CD1c-positive myeloid dendritic cell (primary cell): Measurements from ENCODE around the gene LRRC75A.
"Not testable (repeated sequence)": the region's sequence is repeated elsewhere in the genome, so short reads cannot be mapped to it uniquely, and the experiment has no call there.

ENCODE experiments used
- DNase-seq: peaks from one replicate; pipeline ENCODE4 v3.0.0-alpha.2; 2016; ENCODE audit errors: extremely low spot score

Gene LRRC75A

GRCh38 chr17:16491703-16492612 is at the start of gene LRRC75A:
Gene LRRC75A, minus strand, starts transcription at chr17:16492193. Its CDS starts 203 bp downstream, at chr17:16491990.
- peak; percentile 70 for DNase-seq

GRCh38 chr17:16537130-16537458 is 45.1 kb upstream of the LRRC75A start:
- DNase-seq: no peak

- DNase-seq: no peak
Measured at GRCh38 chr17:16534236-16534635, 42.2 kb upstream of the LRRC75A start.

GRCh38 chr17:16529906-16530305 is 37.9 kb upstream of the LRRC75A start:
- no peak for DNase-seq

GRCh38 chr17:16527298-16527697 is 35.3 kb upstream of the LRRC75A start:
- no peak for DNase-seq

- not testable (repeated sequence) for DNase-seq
Measured at GRCh38 chr17:16525556-16525955, 33.6 kb upstream of the LRRC75A start.

GRCh38 chr17:16521070-16521727 is 29.2 kb upstream of the LRRC75A start:
- DNase-seq: peak; percentile 87

GRCh38 chr17:16519021-16519420 is 27.0 kb upstream of the LRRC75A start:
- DNase-seq: no peak

- no peak for DNase-seq
Measured at GRCh38 chr17:16517477-16517876, 25.5 kb upstream of the LRRC75A start.

GRCh38 chr17:16516594-16517051 is 24.6 kb upstream of the LRRC75A start:
- peak; percentile 48 for DNase-seq

- DNase-seq: no peak
Measured at GRCh38 chr17:16515933-16516332, 23.9 kb upstream of the LRRC75A start.

- no peak for DNase-seq
Measured at GRCh38 chr17:16513873-16514272, 21.9 kb upstream of the LRRC75A start.

GRCh38 chr17:16512011-16512410 is 20.0 kb upstream of the LRRC75A start:
- DNase-seq: no peak

GRCh38 chr17:16511593-16511992 is 19.6 kb upstream of the LRRC75A start:
- no peak for DNase-seq

GRCh38 chr17:16507918-16508533 is 16.0 kb upstream of the LRRC75A start:
- no peak for DNase-seq

GRCh38 chr17:16506188-16506587 is 14.2 kb upstream of the LRRC75A start:
- no peak for DNase-seq

- no peak for DNase-seq
Measured at GRCh38 chr17:16504984-16505383, 13.0 kb upstream of the LRRC75A start.

GRCh38 chr17:16496820-16497489 is 5.0 kb upstream of the LRRC75A start:
- no peak for DNase-seq

- no peak for DNase-seq
Measured at GRCh38 chr17:16495980-16496819, 4.2 kb upstream of the LRRC75A start.

GRCh38 chr17:16495561-16495960 is 3.6 kb upstream of the LRRC75A start:
- no peak for DNase-seq

- DNase-seq: no peak
Measured at GRCh38 chr17:16494059-16494458, 2.1 kb upstream of the LRRC75A start.
